Fibroblast of peridontal ligament (primary cell): ENCODE data around the gene FAM167B.
"Not testable (repeated sequence)": the region's sequence is repeated elsewhere in the genome, so short reads cannot be mapped to it uniquely, and the experiment has no call there.

ENCODE experiments used
- DNase-seq: peaks from one replicate; pipeline ENCODE4 v3.0.0-alpha.2; 2010; ENCODE audit errors: extremely low read depth

FAM167B gene

GRCh38 chr1:32263236-32263593, 16.2 kb downstream of the FAM167B start:
- not testable (repeated sequence) for DNase-seq

- no peak for DNase-seq
Observed at GRCh38 chr1:32263744-32264143, 16.7 kb downstream of the FAM167B start.

- DNase-seq: no peak
Observed at GRCh38 chr1:32265846-32266245, 18.8 kb downstream of the FAM167B start.

GRCh38 chr1:32266921-32267591, 20.0 kb downstream of the FAM167B start:
- DNase-seq: peak; percentile 77

DNA sequence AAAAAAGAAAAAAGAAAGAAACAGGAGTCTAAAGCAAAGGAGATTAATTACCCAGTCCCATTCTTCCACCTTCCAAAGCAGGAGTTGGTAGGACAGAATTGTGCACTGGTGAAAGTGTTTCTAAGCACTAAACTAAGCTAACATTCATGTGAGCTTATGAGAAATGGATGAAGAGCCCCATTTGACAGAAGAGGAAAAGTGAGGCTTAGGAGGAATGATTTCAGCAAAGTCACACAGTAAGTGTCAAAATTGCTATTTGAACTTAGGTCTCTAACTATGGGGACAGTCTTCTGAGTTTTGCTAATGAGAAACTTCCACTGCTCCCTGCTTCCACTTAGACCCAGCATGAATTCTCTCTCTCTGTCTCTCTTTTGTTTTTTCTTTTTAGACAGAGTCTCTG, 22.7 kb downstream of the FAM167B start:
- DNase-seq: no peak

GRCh38 chr1:32272557-32273390, 25.8 kb downstream of the FAM167B start:
- DNase-seq: no peak

DNA sequence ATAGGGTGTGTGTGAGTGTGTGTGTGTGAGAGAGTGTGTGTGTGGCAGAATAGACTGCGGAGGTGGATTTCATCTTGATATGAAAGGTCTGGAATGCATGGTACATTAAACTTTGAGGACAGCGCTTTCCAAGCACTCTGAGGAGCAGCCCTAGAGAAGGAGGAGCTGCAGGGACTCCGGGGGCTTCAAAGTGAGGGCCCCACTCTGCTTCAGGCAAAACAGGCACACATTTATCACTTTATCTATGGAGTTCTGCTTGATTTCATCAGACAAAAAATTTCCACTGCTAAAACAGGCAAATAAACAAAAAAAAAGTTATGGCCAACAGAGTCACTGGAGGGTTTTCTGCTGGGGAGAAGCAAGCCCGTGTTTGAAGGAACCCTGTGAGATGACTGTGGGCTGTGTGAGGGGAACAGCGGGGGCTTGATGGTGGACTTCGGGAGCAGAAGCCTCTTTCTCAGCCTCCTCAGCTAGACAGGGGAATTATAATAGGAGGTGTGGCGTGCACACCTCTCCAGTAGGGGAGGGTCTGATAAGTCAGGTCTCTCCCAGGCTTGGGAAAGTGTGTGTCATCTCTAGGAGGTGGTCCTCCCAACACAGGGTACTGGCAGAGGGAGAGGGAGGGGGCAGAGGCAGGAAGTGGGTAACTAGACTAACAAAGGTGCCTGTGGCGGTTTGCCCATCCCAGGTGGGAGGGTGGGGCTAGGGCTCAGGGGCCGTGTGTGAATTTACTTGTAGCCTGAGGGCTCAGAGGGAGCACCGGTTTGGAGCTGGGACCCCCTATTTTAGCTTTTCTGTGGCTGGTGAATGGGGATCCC, 26.6 kb downstream of the FAM167B start:
- no peak for DNase-seq

GRCh38 chr1:32274646-32275340, 27.8 kb downstream of the FAM167B start:
- DNase-seq: no peak

- no peak for DNase-seq
Observed at GRCh38 chr1:32275424-32275823, 28.4 kb downstream of the FAM167B start.

GRCh38 chr1:32276032-32276782, 29.2 kb downstream of the FAM167B start:
- no peak for DNase-seq

GRCh38 chr1:32284777-32285176, 37.8 kb downstream of the FAM167B start:
- not testable (repeated sequence) for DNase-seq

DNA sequence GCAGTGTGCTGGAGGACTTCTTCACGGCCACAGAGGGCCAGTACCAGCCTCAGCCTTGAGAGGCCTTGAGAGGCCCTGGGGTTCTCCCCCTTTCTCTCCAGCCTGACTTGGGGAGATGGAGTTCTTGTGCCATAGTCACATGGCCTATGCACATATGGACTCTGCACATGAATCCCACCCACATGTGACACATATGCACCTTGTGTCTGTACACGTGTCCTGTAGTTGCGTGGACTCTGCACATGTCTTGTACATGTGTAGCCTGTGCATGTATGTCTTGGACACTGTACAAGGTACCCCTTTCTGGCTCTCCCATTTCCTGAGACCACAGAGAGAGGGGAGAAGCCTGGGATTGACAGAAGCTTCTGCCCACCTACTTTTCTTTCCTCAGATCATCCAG, 38.6 kb downstream of the FAM167B start:
- DNase-seq: no peak

DNA sequence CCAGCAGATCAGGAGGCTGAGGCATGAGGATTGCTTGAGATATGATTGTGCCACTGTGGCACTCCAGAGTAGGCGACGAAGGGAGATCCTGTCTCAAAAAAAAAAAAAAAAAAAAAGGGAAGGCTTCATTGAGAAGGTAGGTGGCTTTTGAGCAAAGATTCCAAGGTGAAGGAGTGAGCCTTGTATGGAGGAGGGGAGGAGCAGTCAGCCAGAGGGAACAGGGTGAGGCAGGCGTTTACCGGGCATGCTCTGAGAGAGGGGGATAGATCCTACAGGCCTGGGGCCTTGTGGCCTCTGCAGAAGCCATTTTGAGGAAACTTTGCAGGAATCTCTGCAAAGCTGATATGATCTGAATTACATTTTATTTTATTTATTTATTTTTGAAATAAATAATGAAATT, 39.7 kb downstream of the FAM167B start:
- DNase-seq: no peak

DNA sequence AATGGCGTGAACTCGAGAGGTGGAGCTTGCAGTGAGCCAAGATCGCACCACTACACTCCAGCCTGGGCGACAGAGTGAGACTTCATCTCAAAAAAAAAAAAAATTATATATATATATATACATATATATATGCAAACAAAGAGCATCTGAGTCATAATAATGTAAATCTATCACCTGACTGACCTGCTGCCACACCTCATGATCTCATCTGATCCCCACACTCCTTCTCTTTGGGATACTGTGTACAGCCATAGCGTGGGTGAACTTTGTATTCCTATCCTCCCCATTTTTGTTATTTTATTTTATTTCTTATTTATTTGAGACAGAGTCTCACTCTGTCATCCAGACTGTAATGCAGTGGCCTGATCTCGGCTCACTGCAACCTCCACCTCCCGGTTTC, 42.2 kb downstream of the FAM167B start:
- no peak for DNase-seq

DNA sequence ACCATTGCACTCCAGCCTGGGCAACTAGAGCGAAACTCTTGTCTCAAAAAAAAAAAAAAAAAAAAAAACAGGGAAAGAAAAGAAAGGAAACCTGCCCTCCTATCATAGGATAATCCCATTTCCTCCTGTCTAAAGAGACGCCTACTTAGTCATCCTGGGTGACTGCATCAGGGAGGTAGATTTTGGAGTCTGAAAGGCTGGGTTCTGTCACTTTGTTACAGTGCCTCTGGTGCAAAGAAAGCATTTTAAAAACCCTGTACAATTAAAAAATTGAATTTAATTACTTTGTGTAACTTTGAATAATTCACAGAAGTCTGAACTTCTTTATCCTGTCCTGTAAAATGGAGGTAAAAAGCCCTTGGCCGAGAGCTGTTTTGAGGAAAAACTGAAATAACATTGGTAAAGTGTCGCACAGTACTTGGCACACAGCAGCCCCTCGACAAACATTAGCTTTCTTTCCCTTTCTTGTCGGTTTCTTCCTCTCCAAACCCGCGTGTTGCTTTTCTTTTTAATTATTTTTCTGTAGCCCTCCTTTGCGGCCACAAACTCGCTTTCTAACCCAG, 44.2 kb downstream of the FAM167B start:
- peak; percentile 8 for DNase-seq

DNA sequence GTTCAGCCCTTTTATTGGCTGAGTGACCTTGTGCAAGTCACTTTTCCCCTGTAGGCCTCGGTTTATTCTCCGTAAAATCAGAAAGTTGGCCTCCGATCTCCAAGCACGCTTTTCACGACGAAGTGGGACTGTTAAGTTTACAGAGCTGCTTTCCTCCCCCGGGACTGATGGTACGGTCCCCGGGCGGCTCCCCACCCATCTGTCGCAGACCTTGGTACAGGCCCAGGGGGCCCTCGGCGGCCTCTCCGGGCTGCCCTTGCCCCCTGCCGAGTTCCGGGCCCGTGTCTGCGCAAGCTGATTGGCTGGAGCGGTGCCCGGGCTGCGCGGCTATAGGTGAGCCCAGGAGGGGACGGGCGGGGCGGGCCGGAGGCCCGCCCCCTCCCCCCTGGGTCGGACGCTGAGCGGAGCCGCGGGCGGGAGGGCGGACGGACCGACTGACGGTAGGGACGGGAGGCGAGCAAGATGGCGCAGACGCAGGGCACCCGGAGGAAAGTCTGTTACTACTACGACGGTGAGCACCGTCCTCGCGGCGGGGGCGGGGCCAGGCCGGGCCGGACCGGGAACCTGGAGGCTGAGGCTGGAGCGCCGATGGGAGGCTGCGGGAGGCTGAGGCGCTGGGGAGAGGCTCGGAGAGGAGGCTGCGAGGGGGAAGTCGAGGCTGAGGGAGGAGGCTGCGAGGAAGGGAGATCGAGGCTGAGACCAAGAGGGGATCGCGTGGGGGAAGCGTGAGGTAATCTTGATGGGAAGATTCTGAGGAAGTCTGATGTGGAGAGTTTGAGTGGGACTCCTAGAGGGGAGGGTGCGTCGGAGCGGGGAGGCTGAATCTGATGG, 44.9 kb downstream of the FAM167B start, which contains the start of gene HDAC1:
TSS of gene HDAC1 (plus strand) at position 376 of the 831 bp plus-strand sequence. CDS start at position 463, 87 bp downstream.
- DNase-seq: peak; percentile 76

GRCh38 chr1:32298211-32298610, 51.2 kb downstream of the FAM167B start:
- not testable (repeated sequence) for DNase-seq
